Mesothelial cell of epicardium (in vitro differentiated cells): ENCODE results near the gene SEMA6A. TPM values are rescaled to one million over a fixed set of nuclear protein-coding genes. Genes with fewer than 3 reads are reported as not detected.

ENCODE experiments used
- DNase-seq, 2 experiments: peaks; one replicate each; pipeline ENCODE4 v3.0.0; 2021; ENCODE audit warnings: low spot score in 2 of 2; ENCODE audit not compliant: unreplicated experiment in 2 of 2
- H3K27ac Mint-ChIP-seq: 2 replicates; pipeline ENCODE4 v1.8.0; 2021; ENCODE audit warnings: mixed read lengths
- H3K27me3 Mint-ChIP-seq: 2 replicates; pipeline ENCODE4 v1.8.0; 2021; ENCODE audit warnings: low read depth, mixed read lengths
- H3K36me3 Mint-ChIP-seq: 2 replicates; pipeline ENCODE4 v1.8.0; 2021; ENCODE audit warnings: mixed read lengths
- H3K4me1 Mint-ChIP-seq: 2 replicates; pipeline ENCODE4 v1.8.0; 2021; ENCODE audit warnings: mixed read lengths
- H3K4me3 Mint-ChIP-seq: 2 replicates; pipeline ENCODE4 v1.8.0; 2021; ENCODE audit warnings: mild to moderate bottlenecking, moderate library complexity, mixed read lengths
- H3K9me3 Mint-ChIP-seq: 2 replicates; pipeline ENCODE4 v1.8.0; 2021; ENCODE audit warnings: mixed read lengths
- CTCF ChIP-seq: fragments of 200-600 bp; sonication (generic); IDR thresholded peaks from one replicate; pipeline ENCODE4 v1.5.0; 2021; ENCODE audit warnings: antibody characterized with exemption; ENCODE audit not compliant: unreplicated experiment
- total RNA-seq: library from RNA; stranded (reverse); gene quantifications from 3 replicates; pipeline ENCODE4 v1.2.1, GENCODE V29; 2021

Gene SEMA6A
- total RNA-seq, 1 donor from 2014 or later: 129 TPM

- Mint-ChIP-seq H3K36me3 (no peaks in the 10 kb centered on the region), H3K4me3 (no peak overlapping the region), H3K27me3 (no peaks in the 10 kb centered on the region), H3K4me1 (peaks cover 13% of the 10 kb centered on the region), H3K27ac (no peak overlapping the region), H3K9me3 (no peaks in the 10 kb centered on the region)
- TF ChIP-seq CTCF: no peak
- DNase-seq: no peak
These were observed 38.1 kb downstream of the SEMA6A start for GRCh38 chr5:116536316-116537083.

GRCh38 chr5:116534964-116535651 lies 39.5 kb downstream of the SEMA6A start:
- H3K9me3 Mint-ChIP-seq: no peaks in the 10 kb centered on the region
- no peak overlapping the region for H3K27ac Mint-ChIP-seq
- H3K4me3 Mint-ChIP-seq: no peak overlapping the region
- H3K36me3 Mint-ChIP-seq: no peaks in the 10 kb centered on the region
- DNase-seq: no peak
- H3K4me1 Mint-ChIP-seq: peaks cover 17% of the 10 kb centered on the region
- no peaks in the 10 kb centered on the region for H3K27me3 Mint-ChIP-seq
- TF ChIP-seq CTCF: no peak

GRCh38 chr5:116532762-116533525 lies 41.7 kb downstream of the SEMA6A start:
- H3K4me3 Mint-ChIP-seq: no peak overlapping the region
- peaks cover 37% of the 10 kb centered on the region for H3K4me1 Mint-ChIP-seq
- DNase-seq: no peak
- TF ChIP-seq CTCF: no peak
- no peaks in the 10 kb centered on the region for H3K27me3 Mint-ChIP-seq
- no peaks in the 10 kb centered on the region for H3K9me3 Mint-ChIP-seq
- H3K27ac Mint-ChIP-seq: peak overlapping the region; percentile 70
- H3K36me3 Mint-ChIP-seq: no peaks in the 10 kb centered on the region

GRCh38 chr5:116531635-116532034 lies 43.0 kb downstream of the SEMA6A start:
- H3K36me3 Mint-ChIP-seq: no peaks in the 10 kb centered on the region
- no peaks in the 10 kb centered on the region for H3K9me3 Mint-ChIP-seq
- H3K4me3 Mint-ChIP-seq: no peak overlapping the region
- no peak for TF ChIP-seq CTCF
- no peak overlapping the region for H3K27ac Mint-ChIP-seq
- no peak for DNase-seq
- H3K27me3 Mint-ChIP-seq: no peaks in the 10 kb centered on the region
- H3K4me1 Mint-ChIP-seq: peaks cover 45% of the 10 kb centered on the region

GRCh38 chr5:116531117-116531516 lies 43.5 kb downstream of the SEMA6A start:
- no peak for TF ChIP-seq CTCF
- H3K4me1 Mint-ChIP-seq: peaks cover 43% of the 10 kb centered on the region
- no peaks in the 10 kb centered on the region for H3K36me3 Mint-ChIP-seq
- no peaks in the 10 kb centered on the region for H3K9me3 Mint-ChIP-seq
- H3K27ac Mint-ChIP-seq: no peak overlapping the region
- DNase-seq: no peak
- no peaks in the 10 kb centered on the region for H3K27me3 Mint-ChIP-seq
- H3K4me3 Mint-ChIP-seq: no peak overlapping the region
